Measurements from ENCODE around the gene CERS6. TPM values are rescaled to one million over a fixed set of nuclear protein-coding genes. Genes with fewer than 3 reads are reported as not detected.
"Not testable (repeated sequence)": the region's sequence is repeated elsewhere in the genome, so short reads cannot be mapped to it uniquely, and the experiment has no call there.

CERS6 gene
- total RNA-seq, 1 experiment from 2014 or later = 37.6 TPM

DNA sequence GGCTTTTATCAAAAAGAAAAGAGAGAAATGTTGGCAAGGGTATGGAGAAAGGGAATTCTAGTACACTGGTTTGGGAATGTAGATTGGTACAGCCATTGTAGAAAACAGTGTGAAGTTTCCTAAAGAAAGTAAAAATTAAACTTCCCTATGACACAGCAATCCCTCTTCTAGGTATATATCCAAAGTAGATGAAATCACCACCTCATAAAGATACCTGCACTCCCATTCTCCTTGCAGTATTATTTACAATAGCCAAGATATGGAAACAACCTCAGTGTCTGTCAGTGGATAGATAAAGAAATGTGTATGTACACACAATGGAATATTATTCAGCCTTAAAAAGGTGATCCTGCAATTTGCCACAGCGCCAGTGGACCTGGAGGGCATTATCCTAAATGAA is 199.1 kb downstream of the CERS6 start:
- H3K9me3 ChIP-seq (replicated peaks) = no peaks in the 10 kb centered on the region
- peaks cover 9% of the 10 kb centered on the region for H3K4me1 ChIP-seq
- H3K27me3 ChIP-seq = no peaks in the 10 kb centered on the region
- no peak overlapping the region for H3K27ac ChIP-seq
- no peak for DNase-seq
- no peaks in the 10 kb centered on the region for H3K36me3 ChIP-seq
- H3K4me3 ChIP-seq = no peak overlapping the region

- H3K4me1 ChIP-seq; H3K36me3 ChIP-seq; DNase-seq; H3K27ac ChIP-seq; H3K27me3 ChIP-seq; H3K9me3 ChIP-seq (replicated peaks); H3K4me3 ChIP-seq: not testable (repeated sequence)
Measured at GRCh38 chr2:168657378-168657777, 201.3 kb downstream of the CERS6 start.

- peaks cover 4% of the 10 kb centered on the region for H3K4me1 ChIP-seq
- H3K27me3 ChIP-seq = no peaks in the 10 kb centered on the region; the same call in 1 of the 2 replicates
- DNase-seq = peak in 1 of 2 experiments; percentile 20
- H3K9me3 ChIP-seq (replicated peaks) = no peaks in the 10 kb centered on the region
- no peak overlapping the region for H3K4me3 ChIP-seq
- H3K36me3 ChIP-seq = no peaks in the 10 kb centered on the region
- no peak overlapping the region for H3K27ac ChIP-seq
Measured at GRCh38 chr2:168658706-168659105, 202.6 kb downstream of the CERS6 start.

DNA sequence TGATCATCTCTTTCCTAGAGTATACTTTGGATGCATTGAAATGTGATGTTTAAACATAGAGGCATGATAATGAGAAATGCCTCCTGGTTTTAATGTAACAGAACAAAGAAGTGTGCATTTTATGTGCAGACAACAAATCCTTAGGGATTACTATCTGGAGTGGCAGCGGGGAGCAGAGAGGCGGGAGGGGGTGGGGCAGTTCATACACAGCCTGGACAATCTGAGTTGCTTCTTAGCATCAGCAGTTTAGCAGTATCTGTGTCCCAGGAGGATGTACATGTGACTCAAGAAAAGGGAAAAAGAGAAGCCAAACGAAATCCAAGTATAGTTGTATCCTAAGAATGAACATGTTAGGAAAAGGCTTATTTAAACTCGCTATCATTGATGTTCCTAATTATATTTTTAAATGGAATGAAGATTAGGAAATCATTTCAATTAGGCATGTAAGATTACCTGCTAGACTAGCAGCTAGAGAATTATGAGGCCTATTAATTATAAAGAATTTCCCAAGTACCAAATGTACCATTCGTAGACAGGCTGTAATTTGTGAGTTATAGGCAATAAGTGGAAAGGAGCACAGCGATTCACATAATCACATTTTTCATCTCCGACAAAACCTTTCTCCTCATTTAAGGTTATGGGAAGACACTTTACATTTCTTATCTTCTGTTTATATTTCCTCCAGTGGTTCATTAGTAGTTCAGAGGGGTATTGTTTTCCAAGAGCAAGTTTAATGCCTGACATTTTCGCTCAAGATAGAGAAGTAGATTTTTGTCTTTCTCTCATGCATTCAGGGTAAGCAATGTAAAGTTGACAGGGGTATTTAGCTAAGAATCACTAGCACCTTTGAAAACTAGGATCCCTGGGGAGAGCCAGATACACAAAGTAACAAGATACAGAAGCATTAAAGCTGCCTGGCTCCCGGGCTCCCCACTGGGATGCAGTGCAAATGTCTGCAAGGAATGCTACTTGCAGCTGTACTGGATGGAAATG is 205.1 kb downstream of the CERS6 start:
- H3K4me1 ChIP-seq = no peaks in the 10 kb centered on the region
- H3K36me3 ChIP-seq = no peaks in the 10 kb centered on the region
- no peaks in the 10 kb centered on the region; the same call in 1 of the 2 replicates for H3K27me3 ChIP-seq
- H3K27ac ChIP-seq = no peak overlapping the region
- no peaks in the 10 kb centered on the region for H3K9me3 ChIP-seq (replicated peaks)
- H3K4me3 ChIP-seq = no peak overlapping the region
- peak; percentile 17 to 37 for DNase-seq

DNA sequence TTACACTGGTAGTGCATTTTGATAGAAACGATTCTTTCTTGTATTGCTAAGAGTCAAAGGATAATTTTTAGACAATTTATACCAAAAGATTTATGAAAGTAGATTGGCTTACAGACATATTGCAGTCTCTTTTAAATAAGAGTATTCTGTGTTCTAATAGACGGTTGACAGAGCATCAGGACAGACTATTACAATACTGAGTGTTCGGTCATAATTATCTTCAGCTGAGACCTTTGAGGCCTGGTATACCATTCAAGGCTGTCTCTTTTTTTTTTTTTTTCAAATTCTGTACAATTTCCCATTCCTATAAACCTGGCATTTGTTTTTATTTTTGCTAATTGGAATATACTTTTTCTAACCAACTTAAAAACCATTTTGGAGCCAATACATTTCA is 205.8 kb downstream of the CERS6 start:
- H3K27me3 ChIP-seq = no peaks in the 10 kb centered on the region; the same call in 1 of the 2 replicates
- no peak overlapping the region for H3K4me3 ChIP-seq
- H3K4me1 ChIP-seq = no peaks in the 10 kb centered on the region
- DNase-seq = no peak
- no peaks in the 10 kb centered on the region for H3K36me3 ChIP-seq
- H3K27ac ChIP-seq = no peak overlapping the region
- no peaks in the 10 kb centered on the region for H3K9me3 ChIP-seq (replicated peaks)

- no peaks in the 10 kb centered on the region for H3K9me3 ChIP-seq (replicated peaks)
- no peak for DNase-seq
- H3K36me3 ChIP-seq = no peaks in the 10 kb centered on the region
- H3K27me3 ChIP-seq = no peaks in the 10 kb centered on the region; the same call in 1 of the 2 replicates
- no peak overlapping the region for H3K27ac ChIP-seq
- no peak overlapping the region for H3K4me3 ChIP-seq
- H3K4me1 ChIP-seq = no peaks in the 10 kb centered on the region
Measured at GRCh38 chr2:168662651-168663208, 206.7 kb downstream of the CERS6 start.

DNA sequence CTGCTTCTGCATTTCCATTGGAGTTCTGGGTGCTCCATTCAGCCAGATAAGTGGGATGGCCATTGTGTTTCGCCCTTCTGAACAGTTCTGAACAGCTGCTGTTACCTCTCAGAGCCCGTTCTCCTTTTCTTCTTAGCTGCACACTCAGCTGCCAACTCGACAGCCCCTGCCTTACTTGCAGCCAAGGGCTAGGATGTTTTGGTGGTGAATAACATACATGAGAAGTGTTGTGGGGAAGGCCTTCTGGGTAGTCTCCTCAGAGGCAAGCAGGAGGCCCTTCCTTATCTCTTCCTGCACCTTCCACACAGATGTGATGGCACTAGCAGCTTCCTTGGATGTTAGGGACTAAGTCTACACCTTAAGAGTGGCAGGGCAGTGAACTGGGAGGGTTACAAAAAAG is 207.9 kb downstream of the CERS6 start:
- H3K36me3 ChIP-seq = no peaks in the 10 kb centered on the region
- no peaks in the 10 kb centered on the region for H3K4me1 ChIP-seq
- no peaks in the 10 kb centered on the region; the same call in 1 of the 2 replicates for H3K27me3 ChIP-seq
- no peak overlapping the region for H3K27ac ChIP-seq
- no peak overlapping the region for H3K4me3 ChIP-seq
- H3K9me3 ChIP-seq (replicated peaks) = no peaks in the 10 kb centered on the region
- peak in 1 of 2 experiments; percentile 27 for DNase-seq

DNA sequence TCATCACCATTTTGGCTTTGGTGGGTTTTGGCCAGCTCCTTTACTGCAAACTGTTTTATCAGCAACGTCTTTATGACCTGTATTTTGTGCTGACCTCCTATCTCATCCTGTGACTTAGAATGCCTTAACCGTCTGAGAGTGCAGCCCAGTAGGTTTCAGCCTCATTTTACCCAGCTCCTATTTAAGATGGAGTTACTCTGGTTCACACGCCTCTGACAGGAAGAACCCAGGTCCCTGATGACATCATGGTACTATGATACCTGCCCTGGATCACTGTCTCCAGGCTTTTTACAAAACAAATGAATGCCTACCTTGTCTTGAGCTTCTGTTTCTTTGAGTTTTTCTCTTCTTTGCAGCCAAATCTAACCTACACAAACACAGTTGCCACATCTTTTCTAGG is 208.6 kb downstream of the CERS6 start:
- not testable (repeated sequence) for DNase-seq, H3K4me1 ChIP-seq

GRCh38 chr2:168666339-168666738 is 210.3 kb downstream of the CERS6 start:
- Histone ChIP-seq H3K4me1 (no peaks in the 10 kb centered on the region), H3K36me3 (no peaks in the 10 kb centered on the region), H3K27ac (no peak overlapping the region), H3K4me3 (no peak overlapping the region), H3K9me3 (replicated peaks) (no peaks in the 10 kb centered on the region), H3K27me3 (no peaks in the 10 kb centered on the region; the same call in 1 of the 2 replicates)
- no peak for DNase-seq

More for the DNA sequence above, 208.6 kb downstream of the CERS6 start:
- not testable (repeated sequence) for H3K9me3 ChIP-seq (replicated peaks); H3K4me3 ChIP-seq; H3K27ac ChIP-seq; H3K27me3 ChIP-seq; H3K36me3 ChIP-seq

GRCh38 chr2:168667156-168667555 is 211.1 kb downstream of the CERS6 start:
- no peak for DNase-seq
- H3K27ac ChIP-seq = no peak overlapping the region
- no peaks in the 10 kb centered on the region for H3K36me3 ChIP-seq
- no peaks in the 10 kb centered on the region for H3K9me3 ChIP-seq (replicated peaks)
- H3K4me3 ChIP-seq = no peak overlapping the region
- no peaks in the 10 kb centered on the region for H3K4me1 ChIP-seq
- H3K27me3 ChIP-seq = no peaks in the 10 kb centered on the region

DNA sequence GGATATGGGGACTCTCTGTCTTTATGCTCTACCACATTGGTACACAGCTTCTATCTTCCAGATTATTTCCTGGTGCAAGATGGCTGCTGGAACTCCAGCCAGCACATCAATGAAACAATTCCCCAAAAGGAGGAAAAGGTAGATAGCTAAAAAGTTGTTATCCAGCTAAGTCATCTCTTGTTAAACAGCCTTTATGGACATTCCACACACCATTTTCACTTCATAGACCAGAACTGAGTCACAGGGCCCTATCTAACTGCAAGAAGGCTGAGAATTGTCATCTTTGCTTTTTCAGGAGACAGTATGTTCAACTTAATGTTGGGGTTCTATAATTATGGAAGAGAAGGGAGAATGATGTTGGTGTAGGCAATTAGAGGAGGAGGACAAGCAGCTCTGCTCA is 213.1 kb downstream of the CERS6 start:
- no peaks in the 10 kb centered on the region for H3K9me3 ChIP-seq (replicated peaks)
- H3K4me3 ChIP-seq = no peak overlapping the region
- no peak for DNase-seq
- H3K4me1 ChIP-seq = no peaks in the 10 kb centered on the region
- no peaks in the 10 kb centered on the region for H3K36me3 ChIP-seq
- H3K27me3 ChIP-seq = no peaks in the 10 kb centered on the region
- H3K27ac ChIP-seq = no peak overlapping the region

GRCh38 chr2:168670478-168670877 is 214.4 kb downstream of the CERS6 start:
- no peak for DNase-seq
- Histone ChIP-seq H3K9me3 (replicated peaks) (no peaks in the 10 kb centered on the region), H3K4me1 (no peaks in the 10 kb centered on the region), H3K27ac (no peak overlapping the region), H3K36me3 (no peaks in the 10 kb centered on the region), H3K4me3 (no peak overlapping the region), H3K27me3 (no peaks in the 10 kb centered on the region)

GRCh38 chr2:168671932-168672331 is 215.9 kb downstream of the CERS6 start:
- Histone ChIP-seq H3K4me3 (no peak overlapping the region), H3K9me3 (replicated peaks) (no peaks in the 10 kb centered on the region), H3K4me1 (no peaks in the 10 kb centered on the region), H3K36me3 (no peaks in the 10 kb centered on the region), H3K27me3 (no peaks in the 10 kb centered on the region), H3K27ac (no peak overlapping the region)
- no peak for DNase-seq

GRCh38 chr2:168673265-168674189 is 217.5 kb downstream of the CERS6 start:
- no peak overlapping the region for H3K27ac ChIP-seq
- DNase-seq = no peak
- H3K9me3 ChIP-seq (replicated peaks) = no peaks in the 10 kb centered on the region
- no peaks in the 10 kb centered on the region for H3K27me3 ChIP-seq
- H3K4me1 ChIP-seq = peaks cover 9% of the 10 kb centered on the region
- no peaks in the 10 kb centered on the region for H3K36me3 ChIP-seq
- no peak overlapping the region for H3K4me3 ChIP-seq

All from SJCRH30 (cell line).